ENCODE results near the gene TNFRSF9.
"Not testable (repeated sequence)": the region's sequence is repeated elsewhere in the genome, so short reads cannot be mapped to it uniquely, and the experiment has no call there.

The TNFRSF9 gene

GRCh38 chr1:7940745-7941436 is at the start of gene TNFRSF9:
TSS of gene TNFRSF9 (minus strand) at chr1:7940839. CDS start at chr1:7939994, 845 bp downstream.
- no peak for DNase-seq (ENCODE audit: low spot score)

DNA sequence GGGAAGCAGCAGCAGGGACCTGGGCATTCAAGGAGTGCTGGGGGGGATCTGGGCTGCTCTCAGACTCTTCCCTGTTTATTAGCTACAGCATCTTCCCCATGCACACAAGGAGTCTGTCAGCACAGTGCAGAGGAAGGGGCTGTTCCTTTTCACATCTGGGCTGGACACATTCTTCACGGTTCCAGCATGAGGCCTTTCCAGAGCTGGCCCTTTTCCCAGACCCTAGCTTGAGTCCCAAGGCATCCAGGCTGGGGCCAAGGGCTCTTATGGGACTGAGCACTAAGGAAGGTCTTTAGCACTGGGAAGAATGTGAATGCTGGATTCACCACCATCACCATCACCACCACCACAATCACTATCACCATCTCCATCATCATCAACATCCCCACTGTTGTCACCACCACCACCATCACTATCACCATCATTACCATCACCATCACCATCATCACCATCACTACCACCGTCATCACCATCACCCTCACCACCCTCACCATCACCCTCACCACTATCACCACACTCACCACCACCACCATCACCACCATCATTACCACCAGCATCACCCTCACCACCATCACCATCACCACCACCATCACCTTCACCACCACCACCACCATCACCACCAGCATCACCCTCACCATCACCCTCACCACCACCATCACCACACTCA is 49.3 kb upstream of the TNFRSF9 start:
- DNase-seq (ENCODE audit: low spot score): no peak

- DNase-seq (ENCODE audit: low spot score): no peak
Measured at GRCh38 chr1:7988576-7988975, 47.9 kb upstream of the TNFRSF9 start.

- DNase-seq (ENCODE audit: low spot score): no peak
Measured at GRCh38 chr1:7987528-7987927, 46.9 kb upstream of the TNFRSF9 start.

- DNase-seq (ENCODE audit: low spot score): no peak
Measured at GRCh38 chr1:7985851-7986612, 45.4 kb upstream of the TNFRSF9 start.

GRCh38 chr1:7984811-7985210 is 44.2 kb upstream of the TNFRSF9 start:
- DNase-seq (ENCODE audit: low spot score): no peak

- DNase-seq (ENCODE audit: low spot score): no peak
Measured at GRCh38 chr1:7983086-7983778, 42.6 kb upstream of the TNFRSF9 start.

GRCh38 chr1:7980984-7981383 is 40.3 kb upstream of the TNFRSF9 start:
- DNase-seq (ENCODE audit: low spot score): no peak

DNA sequence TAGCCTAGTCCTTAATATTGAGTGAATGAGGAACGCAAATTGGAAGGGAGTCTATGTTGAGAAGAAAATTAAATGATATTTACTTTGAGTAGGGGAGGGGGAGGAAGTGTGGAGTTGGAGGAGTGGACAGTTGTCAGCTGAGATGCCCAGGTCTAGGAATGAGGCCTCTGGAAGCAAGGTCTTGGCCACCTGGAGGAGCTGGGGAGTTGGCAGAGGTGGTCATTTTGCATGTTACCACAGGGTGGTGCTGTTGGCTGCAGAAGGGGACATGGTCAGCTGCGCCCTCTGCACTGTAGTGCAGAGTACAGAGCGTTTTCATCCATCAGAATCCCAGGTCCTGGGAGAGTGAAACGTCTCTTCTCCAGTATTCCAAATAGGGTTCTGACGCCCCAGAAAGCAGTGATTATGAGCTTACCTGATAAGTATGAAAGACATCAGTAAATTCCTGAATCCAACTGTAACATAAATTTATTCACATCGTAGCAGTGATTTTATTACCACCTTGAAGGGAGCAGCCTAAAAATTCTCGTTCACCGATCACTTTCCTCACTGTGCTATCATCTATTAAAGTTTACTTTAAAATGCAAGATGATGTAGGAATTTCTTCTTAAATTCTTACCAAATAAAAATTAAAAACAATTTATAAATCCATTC is 34.7 kb upstream of the TNFRSF9 start:
- DNase-seq (ENCODE audit: low spot score): peak; percentile 84

GRCh38 chr1:7973086-7973485 is 32.4 kb upstream of the TNFRSF9 start:
- DNase-seq (ENCODE audit: low spot score): no peak

DNA sequence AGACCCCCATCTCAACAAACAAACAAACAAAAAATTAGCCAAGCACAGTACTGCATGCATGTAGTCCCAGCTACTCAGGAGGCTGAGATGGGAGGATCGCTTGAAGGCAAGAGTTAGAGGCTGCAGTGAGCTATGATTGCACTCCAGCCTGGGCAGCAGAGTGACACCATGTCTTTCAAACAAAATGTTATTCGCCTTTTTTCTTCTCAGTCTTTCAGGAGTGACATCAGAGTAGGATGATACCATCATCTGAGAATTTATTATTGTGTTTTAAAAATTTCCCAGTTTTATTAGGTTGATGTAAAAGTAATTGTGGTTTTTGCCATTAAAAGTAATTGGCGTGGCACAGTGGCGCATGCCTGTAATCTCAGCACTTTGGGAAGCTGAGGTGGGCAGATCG is 31.6 kb upstream of the TNFRSF9 start:
- DNase-seq (ENCODE audit: low spot score): no peak

GRCh38 chr1:7971024-7971423 is 30.4 kb upstream of the TNFRSF9 start:
- no peak for DNase-seq (ENCODE audit: low spot score)

DNA sequence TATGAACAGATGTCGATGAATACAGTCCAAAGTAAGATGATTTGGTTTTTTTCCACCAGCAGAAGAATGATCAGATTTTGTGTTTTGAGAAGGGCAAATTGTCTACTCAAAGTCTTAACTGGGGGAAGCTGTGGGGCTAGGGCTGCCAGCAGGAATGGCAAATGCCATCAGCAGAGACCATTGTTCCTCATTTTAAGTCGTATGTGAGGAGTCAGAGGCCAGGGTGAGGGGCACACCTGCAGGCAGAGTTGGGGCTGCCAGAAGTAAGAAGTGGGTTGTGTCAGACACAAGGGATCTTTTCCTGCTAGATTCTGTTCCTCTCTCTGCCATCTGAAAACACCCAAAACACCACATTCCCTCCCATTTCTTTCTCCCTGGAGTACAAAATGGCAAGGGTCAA is 29.6 kb upstream of the TNFRSF9 start:
- no peak for DNase-seq (ENCODE audit: low spot score)

DNA sequence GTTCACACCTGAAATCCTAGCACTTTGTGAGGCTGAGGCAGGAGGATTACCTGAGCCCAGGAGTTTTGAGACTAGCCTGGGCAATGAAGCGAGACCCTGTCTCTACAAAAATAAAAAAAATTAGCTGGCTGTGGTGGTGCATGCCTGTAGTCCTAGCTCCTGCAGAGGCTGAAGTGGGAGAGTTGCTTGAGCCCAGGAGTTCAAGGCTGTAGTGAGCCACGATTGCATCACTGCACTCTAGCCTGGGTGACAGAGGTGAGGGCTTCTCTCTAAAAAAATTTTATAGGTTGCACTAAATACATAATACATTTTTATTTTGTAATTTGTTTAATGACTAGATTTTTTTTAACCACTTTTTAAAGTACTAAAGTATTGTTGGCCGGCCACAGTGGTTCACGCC is 27.0 kb upstream of the TNFRSF9 start:
- DNase-seq (ENCODE audit: low spot score): no peak

DNA sequence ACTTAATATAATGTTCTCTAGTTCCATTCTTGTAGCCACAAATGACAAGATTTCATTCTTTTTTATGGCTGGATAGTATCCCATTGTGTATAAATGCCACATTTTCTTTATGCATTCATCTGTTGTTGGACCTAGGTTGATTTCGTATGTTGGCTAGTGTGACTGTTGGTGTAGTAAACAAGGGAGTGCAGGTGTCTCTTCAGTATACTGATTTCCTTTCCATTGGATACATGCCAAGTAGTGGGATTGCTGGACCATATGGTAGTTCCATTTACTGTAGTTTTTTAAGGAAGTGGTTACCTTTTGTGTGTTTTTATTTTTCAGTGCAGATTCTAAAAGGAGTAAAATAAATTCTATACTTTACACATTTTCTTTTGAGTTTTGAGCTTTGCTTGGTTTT is 26.6 kb upstream of the TNFRSF9 start:
- DNase-seq (ENCODE audit: low spot score): no peak

DNA sequence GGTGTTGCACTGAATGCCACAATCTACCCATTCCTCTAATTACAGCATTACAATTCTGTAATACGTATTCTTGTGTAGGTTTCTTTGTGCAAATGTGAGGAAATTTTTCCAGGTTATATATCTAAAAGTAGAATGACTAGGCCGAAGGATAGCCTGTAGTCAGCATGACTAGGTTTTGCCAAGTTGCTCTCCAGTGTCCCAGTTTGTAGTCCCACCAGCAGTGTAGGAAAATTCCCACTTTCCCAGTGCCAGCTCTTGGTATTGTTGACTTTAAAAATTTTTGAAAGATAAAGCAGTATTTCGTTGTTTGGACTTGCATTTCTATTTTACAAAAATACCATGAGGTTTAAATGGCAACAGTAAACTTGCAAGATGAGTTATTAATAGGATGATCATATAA is 23.8 kb upstream of the TNFRSF9 start:
- DNase-seq (ENCODE audit: low spot score): no peak

GRCh38 chr1:7963841-7964240 is 23.2 kb upstream of the TNFRSF9 start:
- DNase-seq (ENCODE audit: low spot score): not testable (repeated sequence)

DNA sequence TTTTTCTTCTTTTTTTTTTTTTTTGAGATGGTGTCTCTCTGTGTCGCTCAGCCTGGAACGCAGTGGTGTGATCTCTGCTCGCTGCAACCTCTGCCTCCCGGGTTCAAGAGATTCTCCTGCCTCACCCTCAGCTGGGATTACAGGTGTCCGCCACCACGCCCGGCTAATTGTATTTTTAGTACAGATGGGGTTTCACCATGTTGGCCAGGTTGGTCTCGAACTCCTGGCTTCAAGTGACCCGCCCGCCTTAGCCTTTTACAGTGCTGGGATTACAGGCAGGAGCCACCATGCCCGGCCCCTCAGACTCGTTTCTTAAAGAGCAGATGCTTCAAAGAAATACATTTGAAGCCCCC is 22.7 kb upstream of the TNFRSF9 start:
- not testable (repeated sequence) for DNase-seq (ENCODE audit: low spot score)

DNA sequence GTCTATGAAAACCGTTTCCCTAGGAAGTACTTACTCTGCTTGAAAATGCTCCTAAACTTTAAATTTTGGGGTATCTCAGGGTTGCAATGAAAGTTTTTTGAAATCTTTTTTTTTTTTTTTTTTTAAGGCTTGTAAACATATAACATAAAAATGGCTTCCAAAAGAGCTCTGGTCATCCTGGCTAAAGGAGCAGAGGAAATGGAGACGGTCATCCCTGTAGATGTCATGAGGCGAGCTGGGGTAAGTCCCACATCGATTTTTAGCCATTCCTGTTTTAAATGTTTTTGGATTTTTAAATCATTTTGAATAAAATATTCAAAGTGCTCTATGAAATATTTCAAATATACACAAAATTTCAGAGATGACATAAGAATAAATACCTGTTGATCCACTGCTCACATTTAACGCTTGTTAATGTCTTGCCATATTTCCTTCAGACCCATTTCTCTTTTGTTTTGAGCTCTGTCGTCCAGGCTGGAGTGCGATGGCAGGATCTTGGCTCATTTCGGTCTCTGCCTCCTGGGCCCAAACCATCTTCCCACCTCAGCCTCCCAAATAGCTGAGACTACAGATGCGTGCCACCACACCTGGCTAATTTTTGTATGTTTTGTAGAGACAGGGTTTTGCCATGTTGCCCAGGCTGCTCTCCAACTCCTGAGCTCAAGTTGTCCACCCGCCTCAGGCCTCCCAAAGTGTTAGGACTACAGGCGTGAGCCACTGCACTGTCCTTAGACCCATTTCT is 22.2 kb upstream of the TNFRSF9 start:
- peak; percentile 57 for DNase-seq (ENCODE audit: low spot score)

DNA sequence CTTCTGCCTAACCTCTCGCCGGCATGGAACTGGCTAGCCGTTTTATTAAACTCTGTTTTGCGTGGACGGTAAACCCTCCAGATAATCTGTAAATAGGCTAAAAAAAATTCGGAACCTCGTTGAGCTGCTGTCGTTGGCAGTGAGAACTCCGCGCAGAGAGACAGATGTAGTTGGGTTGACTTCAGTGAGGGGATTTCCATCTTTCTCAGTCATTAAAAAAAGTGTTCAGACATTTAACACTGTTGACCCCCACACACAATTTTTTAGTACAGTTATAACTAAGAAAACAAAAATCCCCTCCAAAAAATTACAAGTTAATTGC is 21.3 kb upstream of the TNFRSF9 start:
- no peak for DNase-seq (ENCODE audit: low spot score)

DNA sequence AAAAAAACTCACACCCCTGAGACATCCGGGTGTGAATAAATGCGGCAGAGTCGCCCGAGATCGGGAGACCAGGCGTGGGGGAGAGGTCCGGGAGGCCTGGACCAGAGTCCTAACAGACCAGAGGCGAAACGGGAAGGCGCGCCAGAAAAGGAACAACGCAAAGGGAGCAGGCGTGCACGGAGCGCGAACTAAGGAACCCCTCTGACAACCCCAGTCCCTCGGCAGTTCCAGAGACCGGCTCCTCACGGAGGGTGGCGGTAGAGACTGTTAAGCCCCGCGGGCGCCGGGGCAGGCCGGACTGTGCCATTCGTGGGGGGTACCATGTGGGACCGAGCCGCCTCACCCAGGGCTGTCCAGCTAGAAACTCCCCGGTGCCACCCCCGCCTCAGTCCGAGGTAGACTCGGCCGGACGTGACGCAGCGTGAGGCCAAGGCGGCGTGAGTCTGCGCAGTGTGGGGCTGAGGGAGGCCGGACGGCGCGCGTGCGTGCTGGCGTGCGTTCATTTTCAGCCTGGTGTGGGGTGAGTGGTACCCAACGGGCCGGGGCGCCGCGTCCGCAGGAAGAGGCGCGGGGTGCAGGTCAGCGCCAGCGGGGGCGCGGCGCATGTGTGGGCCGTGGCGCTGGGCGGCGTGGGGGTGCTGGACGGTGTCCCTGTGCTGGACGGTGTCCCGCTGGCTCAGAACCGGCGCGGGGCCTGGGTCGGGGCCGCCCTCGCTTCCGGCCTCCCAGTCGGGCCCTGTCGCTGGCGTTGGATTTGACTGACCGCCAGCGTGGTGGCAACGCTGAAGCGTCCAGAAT is 20.8 kb upstream of the TNFRSF9 start, which contains the start of gene PARK7:
TSS of gene PARK7 (plus strand) at position 496 of the 798 bp plus-strand sequence. CDS start 1,075 bp downstream, outside the sequence.
- peak; percentile 99 for DNase-seq (ENCODE audit: low spot score)

Data from RKO (cell line).